ENCODE data around the gene GPANK1.

- TF ChIP-seq CTCF (IDR thresholded peaks at IDR 0.05) (no peak), EZH2 (IDR thresholded peaks at IDR 0.05) (no peak), EZH2phosphoT487 (IDR thresholded peaks at IDR 0.05) (no peak)
These were observed 4.9 kb upstream of the GPANK1 start, which contains the start of gene LY6G5B for GRCh38 chr6:31669676-31670075.

Data from neural progenitor cell (in vitro differentiated cells).